Fibroblast of skin of left biceps (primary cell): ENCODE results near the gene GPR157.
"Not testable (repeated sequence)": the region's sequence is repeated elsewhere in the genome, so short reads cannot be mapped to it uniquely, and the experiment has no call there.

Source experiments
- DNase-seq, 2 experiments: peaks; one replicate each; pipeline ENCODE4 v3.0.0-alpha.2; 2013; ENCODE audit warnings: low read depth in 2 of 2

GPR157 gene

DNA sequence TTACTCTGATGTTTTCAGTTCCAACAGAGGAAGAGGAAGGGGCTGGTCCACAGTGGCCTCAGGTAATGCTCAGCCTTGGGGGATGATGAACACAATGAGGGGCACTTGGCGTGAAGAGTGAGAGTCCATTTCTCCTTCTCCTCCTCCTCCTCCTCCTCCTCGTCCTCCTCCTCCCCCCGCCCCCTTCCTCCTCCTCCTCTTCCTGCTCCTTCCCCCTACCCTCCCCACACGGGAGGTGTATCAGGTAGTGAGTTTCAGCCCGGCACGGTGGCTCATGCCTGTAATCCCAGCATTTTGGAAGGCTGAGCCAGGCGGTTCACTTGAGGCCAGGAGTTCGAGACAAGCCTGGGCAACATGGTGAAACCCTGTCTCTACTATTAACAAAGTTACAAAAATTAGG lies 17.3 kb upstream of the GPR157 start:
- no peak for DNase-seq

DNA sequence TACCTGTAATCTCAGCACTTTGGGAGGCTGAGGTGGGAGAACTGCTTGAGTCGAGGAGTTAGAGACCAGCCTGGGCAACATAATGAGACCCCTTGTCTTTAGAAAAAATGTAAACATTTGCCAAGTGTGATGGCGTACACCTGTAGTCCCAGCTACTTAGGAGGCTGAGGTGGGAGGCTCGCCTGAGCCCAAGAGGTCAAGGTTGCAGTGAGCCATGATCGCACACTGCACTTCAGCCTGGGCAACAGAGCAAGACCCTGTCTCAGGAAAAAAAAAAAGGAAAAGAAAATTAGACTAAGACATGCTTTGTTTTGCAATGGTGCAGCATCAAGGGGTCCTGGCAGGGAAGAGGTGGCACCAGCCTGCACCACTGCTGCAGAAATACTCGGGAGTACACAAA lies 16.8 kb upstream of the GPR157 start:
- DNase-seq, result no peak

DNA sequence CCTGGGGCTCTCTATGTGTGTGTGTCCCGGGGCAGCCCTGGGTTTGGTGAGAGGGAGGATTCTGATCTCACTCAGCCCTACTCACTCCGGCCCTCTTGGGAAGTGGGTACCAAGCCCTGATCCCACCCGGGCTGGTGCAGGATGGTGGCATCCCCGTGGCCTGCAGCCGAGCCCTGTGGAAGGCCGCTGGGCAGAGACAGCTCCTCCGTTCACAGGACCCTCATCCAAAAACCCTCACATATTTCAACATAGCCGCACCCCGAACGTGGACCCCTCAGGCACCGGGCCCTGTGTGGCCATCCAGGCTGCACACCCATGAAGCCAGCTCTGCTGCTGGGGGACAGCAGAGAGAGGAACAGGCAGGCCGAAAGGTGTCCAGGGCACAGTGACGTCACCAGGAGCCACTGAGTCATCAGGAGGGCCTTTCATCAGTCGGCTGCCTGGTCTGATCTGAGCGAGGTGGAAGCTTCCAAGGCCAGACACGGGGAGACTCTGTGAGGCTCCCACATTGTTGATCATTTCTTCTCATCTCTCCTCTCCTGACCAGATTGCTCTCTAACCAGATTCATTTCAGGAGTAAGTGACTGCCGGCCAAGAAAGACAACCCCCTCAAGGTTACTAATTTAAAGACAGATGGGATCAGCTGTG lies 16.2 kb upstream of the GPR157 start:
- no peak for DNase-seq

DNA sequence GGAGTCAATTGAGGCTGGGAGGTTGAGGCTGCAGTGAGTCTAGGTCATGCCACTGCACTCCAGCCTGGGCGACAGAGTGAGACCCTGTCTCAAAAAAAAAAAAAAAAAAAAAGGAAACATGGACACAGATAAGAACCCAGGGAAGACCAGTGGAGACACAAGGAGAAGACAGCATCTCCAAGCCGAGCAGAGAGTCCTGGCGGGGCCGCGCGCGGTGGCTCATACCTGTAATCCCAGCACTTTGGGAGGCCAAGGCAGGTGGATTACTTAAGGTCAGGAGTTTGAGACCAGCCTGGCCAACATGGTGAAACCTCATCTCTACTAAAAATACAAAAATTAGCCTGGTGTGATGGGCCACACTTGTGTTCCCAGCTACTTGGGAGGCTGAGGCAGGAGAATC lies 15.6 kb upstream of the GPR157 start:
- DNase-seq, result not testable (repeated sequence)

DNA sequence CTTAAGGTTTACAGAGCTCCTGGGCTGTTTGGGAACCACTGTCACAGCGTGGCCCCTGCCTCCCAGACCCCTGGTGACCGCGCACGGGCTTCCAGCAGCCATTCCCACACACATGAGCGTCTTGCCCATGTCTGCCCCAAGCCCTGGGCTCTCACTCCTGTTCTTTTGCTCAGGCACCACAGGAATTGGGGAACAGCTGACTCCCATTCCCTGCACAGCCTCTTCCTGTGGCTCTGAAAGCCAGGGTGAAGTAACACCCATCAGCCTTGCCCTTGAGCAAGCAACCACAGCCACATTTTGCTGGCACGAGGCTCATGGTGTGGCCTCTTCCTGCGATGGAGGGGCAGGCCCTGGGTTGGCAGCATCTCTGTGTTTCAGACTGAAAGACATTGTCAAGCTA lies 14.3 kb upstream of the GPR157 start:
- DNase-seq, result no peak

DNA sequence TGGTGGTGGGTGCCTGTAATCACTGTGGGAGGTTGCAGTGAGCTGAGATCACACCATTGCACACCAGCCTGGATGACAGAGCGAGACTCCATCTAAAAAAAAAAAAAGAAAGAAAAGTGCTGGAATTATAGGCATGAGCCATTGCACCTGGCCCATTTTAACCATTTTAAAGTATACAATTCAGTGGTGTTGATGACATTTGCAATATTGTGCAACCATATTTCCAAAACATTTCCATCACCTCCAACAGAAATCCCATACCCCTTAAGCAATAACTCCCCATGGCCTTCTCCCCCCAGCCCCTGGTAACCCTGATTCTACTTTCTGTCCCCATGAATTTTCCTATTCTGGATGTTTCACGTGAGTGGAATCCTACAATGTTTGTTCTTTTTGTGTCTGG lies 11.0 kb upstream of the GPR157 start:
- DNase-seq, result no peak

DNA sequence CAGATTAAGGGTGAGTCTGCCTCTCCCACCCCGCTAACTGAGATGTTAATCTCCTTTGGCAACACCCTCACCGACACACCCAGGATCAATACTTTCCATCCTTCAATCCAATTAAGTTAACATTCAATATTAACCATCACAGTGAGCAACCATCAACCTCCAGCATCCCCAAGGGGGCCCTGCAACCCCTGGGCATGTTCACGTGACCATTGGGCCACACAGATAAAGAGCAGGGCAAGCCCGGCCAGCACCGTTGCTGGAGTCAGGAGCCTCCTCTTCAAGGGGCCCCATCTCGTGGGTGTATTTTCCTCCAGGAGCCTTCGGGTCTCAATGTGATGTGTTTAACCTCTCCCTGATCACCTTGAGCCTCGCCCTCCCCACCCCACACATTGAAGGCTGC lies 8.0 kb upstream of the GPR157 start:
- DNase-seq, result no peak

DNA sequence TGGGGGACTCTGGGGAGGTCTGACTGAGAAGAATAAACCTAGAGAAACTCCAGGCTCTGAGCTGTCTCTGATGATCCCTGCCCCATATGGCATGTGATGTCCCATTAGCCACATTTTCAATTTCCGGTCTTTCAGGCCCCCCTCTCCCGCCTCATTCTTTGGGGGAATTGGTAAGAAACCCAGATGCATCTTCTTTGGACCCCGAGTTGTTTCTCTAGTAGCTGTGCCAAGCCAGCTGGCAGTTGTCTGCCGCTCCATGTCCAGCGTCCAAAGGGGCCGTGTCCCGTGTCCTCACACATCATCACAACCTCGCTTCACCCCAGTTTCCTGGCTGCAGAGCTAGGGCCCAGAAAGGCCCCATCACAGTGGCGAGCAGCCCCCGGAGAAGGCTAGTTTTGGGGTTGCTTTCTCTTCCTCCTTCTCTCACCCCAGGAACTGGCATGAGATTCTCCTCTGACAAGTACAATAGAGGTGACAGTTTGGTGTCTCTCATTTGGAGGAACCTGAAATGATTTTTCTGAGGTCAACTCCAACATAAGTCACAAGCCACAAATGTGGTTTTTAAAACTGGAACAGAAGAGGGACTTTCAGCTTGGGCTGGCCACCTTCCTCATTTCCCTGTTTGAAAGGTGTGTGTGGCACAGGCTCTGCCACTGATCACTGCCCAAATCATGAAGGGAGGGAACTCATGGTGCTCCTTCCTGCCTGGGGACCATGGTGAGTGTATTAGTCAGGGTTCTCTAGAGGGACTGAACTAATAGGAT lies 6.4 kb upstream of the GPR157 start:
- DNase-seq, result no peak

DNA sequence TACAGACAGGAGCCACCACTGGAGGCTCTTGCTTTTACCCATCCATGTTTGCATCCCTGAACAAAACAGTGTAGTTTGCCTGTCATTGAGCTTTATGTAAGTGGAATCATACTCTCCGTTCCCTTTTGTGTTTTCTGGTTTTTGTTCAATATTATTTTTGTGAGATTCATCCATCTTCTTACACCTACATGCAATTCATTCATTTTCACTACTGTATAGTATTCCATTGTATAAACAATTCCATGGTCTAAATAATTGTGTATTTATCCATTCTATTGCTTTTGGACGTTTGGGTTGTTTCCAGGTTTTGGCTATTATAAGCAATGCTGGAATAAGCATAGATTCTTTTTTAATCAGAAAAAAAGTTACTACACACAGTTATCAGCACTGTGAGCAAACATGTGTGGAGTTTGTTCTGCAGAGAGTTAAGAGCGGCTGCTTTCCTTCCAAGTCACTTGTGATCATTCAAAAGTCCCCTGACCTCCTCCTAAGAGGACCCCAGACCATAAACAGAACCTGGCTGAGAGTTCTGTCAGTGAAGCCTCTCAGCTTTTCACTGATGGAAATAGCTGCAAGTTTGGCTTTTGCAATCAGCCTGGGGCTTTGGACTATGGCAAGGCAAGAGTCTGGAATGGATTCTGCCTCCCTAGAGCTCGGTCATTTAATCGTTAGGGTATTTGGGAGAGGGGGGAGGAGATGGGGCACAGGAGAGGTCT lies 5.1 kb upstream of the GPR157 start:
- no peak for DNase-seq

DNA sequence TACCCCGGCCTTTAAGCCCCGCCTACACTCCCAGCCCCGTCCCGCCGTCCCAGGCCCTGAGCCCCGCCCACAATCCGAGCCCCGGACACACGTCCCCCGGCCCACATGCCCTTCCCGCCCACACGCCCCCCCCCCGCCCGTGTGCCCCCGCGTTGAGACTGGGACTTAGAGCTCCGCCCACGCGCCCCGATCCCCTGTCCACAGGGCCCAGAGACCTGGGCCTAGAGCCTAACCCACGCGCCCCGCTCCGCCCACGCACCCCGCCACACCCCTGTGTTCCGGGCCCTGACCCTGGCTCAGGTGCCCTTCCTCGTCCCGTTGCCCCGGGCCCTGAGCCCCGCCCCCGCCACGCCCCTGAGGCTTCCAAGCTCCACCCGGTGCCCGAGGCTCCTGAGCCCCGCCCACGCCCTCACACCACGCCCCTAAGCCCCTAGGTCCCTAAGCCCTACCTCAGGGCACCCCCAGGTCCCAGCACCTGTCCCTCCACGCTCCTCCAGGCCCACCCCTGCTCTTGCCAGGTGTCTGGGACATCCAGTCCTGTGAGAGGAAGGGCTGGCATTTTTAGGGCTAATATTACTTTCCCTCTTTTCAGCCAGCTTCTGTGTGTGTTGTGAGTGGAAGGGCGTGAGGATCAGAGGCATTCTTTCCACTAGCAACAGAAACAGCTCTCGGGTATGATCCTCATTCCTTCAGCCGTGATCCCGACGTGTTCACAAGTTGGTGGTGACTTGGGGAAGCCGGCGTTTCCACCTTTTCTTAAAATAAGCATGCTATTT lies 552 bp upstream of the GPR157 start:
- DNase-seq, result no peak

DNA sequence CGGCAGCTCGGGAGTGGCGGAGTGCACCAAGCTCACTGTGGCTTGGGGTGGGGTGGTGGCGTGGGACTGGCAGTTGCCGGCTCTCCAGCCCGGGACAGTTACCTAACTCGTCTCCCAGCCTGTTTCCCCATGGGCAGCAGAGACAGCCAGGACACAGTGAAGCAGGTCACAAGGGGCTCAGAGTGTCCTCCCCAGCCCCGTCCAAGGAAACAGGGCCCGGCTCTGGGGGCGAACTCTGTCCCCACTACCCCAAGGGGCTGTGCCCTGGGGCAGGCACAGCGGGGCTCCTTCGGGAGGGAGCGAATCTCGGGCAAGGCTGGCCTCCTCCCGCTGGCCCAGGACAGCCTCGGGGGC lies 759 bp downstream of the GPR157 start:
- DNase-seq, result no peak

DNA sequence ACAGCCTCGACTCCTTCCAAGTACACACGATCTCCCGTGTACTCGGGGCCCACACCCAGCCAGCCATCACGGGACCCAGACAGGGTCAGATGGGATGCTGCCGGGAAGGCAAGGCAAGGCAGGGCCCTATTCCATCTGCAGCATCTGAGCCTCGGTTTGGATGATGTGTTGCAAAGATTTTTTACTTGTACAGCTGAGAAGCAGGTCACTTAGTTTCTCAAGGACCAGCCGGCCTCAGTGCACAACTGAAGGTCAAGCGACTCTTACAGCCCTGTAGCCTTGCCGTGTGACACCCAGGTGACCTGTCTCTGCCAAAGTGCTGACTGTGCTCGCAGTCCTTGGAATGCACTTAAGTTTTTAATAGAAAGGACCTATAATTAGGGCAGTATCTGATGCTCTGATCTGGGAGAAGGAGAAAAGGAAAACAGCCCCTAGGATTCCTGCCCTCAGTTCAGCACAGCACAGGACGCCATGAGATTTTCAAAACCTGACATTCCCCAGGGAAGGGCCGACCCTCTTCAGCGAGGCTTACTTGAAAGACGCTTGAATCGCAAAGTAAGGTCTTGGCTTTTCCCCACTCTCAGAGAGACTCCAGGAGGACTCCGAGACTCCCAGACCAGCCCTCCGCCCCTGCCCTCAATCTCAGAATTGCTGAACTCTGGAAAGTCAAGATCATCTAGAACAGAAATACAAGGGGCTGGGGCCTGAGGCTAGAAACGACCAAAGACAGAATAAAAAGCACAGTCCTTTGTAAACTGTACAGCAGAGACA lies 1.3 kb downstream of the GPR157 start:
- DNase-seq, result no peak

DNA sequence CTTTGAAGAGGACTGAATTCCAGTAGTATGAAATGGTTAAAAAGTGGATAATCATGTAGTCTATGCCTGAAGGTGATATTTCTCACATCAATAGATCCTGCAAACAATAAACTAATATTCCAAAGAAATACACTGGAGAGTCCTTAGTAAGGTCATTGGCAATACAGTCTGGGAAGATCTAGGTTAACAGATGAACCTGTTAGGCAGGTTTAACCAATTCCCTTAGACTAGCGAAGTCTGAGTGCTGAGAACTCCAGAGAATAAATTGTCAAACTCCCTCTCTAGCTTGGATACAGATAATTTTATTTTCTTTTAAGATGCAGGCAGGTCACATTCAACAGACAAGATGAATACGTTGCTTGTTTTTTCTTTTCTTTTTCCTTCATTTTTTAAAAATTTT lies 2.4 kb downstream of the GPR157 start:
- no peak for DNase-seq

DNA sequence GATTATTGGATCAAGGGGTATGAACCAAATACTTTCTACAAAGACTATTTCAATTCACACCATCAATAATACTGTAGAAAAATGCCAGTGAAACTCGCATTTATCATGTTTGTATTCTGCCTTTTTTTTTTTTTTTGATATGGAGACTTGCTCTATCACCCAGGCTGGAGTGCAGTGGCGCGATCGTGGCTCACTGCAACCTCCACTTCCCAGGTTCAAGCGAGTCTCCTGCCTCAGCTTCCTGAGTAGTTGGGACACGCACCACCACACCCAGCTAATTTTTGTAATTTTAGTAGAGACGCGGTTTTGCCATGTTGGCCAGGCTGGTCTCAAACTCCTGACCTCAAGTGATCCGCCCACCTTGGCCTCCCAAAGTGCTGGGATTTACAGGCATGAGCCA lies 3.1 kb downstream of the GPR157 start:
- not testable (repeated sequence) for DNase-seq

DNA sequence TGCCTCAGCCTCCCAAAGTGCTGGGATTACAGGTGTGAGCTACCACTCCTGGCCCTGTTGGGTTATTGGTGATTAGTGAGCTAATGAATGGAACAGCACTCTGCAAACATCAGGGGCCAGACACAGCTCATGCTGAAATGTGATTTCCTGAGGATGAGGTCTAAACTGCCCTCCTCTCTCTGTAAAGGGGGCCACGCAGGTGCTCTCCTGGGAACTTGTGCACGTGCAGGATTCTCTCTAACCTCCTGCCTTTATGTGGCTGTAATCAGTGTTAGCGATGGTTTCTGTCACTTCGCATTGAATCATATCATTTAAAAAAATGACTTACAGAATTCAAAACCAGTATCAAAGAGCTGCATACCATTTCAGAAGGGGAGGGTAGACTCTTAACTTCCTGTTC lies 3.6 kb downstream of the GPR157 start:
- no peak for DNase-seq

DNA sequence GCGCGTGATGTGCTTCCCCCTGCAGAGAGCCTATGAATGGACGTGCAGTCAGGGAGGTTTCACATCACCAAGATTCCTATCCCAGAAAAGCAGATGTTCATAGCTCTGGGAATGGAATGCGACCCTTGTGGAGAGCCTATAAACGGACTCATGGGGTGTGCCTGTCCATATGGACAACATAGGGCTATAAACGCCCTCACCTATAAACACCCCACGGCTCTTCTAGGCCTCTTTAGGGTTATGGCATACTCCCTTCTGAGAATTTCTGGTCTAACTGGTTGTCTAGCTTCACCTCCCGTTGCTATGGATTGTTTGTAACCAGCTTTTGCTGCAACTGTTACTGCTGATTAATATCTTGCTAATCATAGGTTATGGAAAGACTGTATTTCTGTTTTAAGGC lies 4.5 kb downstream of the GPR157 start:
- DNase-seq, result not testable (repeated sequence)

DNA sequence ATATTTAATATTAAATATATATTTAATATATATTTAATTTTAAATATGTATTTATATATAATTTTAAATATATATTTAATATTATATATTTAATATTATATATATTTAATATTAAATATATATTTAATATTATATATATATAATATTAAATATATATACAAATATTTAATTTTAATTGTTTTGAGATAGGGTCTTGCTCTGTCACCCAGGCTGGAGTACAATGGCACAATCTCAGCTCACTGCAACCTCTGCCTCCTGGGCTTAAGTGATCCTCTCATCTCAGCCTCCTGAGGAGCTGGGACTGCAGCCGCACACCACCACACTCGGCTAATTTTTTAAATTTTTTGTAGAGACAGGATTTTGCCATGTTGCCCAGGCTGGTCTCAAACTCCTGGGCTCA lies 5.2 kb downstream of the GPR157 start:
- not testable (repeated sequence) for DNase-seq

DNA sequence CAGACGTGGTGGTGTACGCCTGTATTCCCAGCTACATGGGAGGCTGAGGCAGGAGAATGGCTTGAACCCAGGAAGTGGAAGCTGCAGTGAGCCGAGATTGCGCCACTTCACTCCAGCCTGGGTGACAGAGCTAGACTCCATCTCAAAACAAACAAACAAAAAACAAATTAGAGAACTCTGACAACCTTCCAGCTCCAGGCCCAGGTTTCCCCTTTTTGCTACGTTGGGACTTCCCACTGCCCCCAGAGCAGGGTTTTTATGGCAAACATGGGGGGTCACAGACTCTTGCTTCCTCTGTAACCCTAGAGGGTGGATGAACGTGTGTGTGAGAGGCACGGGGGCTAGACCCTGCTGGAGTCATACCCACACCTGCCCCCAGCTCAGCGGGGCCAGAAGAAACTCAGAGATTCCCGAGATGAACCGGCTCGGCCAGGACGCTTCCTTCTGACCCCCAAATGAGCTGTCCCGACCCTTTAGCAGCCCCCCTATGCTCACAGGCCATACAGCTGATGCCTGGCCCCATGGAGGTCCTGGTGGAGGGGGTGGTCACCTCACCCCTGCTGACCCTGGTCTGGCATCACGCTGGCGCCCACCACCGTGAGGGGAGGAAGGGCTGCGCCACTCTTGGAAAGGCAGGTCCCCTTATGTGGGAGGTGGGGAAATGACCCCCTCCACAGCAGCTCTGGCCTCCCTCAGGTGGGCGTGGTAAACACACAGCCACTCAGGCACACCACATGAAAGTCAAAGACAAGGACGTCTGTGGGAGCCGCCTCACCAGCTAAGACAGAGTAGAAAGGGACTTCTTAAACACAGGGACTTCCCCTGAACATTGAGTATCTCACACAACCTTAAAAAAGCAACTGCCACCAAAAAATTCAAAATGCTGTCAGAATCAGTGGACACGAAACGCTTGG lies 7.1 kb downstream of the GPR157 start:
- DNase-seq, result no peak

DNA sequence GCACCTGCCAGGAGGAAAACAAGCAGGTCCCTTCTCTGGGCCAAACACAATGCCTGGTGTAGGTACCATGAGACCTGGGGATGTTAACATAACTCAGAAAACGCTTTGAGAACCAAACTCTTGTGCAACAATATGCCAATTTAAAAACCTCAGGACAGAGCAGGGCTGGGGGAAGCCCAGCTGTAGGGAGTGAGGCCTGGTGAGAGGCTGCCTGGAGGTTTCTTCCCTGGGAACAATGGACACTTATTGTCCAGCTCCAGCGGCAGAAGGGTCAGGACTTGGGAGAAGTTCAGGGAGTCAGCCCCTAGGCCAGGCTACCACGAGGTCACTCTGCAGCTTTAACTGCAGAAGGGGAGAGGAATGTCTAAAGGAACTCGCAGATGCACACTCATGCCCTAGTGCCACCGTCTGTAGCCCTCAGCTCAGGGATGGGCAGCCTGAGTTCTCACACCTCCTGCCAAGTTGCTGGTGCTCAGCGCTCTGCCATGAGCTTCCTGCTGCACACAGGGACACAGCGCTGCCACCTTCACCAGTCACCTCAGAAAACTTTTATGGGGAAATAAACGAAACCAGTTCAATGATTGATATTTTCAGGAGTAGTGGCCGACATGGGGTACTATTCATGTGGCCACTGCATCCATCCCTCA lies 8.5 kb downstream of the GPR157 start:
- DNase-seq, result no peak

DNA sequence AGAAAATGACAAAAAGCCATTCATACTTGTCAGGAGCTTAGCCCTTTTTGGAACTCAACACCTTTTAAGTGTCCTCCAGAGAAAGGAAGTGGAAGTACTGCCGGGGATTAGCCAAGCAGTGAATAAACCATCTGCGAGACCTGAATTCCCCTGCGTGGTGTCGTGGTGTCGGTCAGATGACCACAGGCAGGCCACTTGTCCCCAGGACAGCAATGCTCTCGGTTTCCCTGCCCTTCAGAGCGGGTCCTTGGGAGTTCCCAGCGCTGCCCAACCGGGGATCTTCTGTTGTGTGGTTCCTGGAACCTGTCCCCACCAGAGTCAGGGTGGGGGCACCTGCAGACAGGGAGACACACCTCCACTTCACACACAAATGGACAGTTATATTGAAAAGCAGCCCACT lies 9.2 kb downstream of the GPR157 start:
- no peak for DNase-seq
